Cardiac fibroblast (primary cell): ENCODE measurements around the gene GVQW3.

Experiments
- DNase-seq, 2 donors: peaks; one replicate each; pipeline versions ENCODE4 v3.0.0 to v3.0.0-alpha.2; 2010; ENCODE audit warnings: low read depth in 2 of 2
- H3K4me3 ChIP-seq, 2 donors: replicated peaks in 1 of 2; 1 replicate in 1 of 2; 2 replicates in 1 of 2; pipeline ENCODE4 v1.5.1; 2011; ENCODE audit warnings: low read depth in 2 of 2, low read length in 2 of 2, mild to moderate bottlenecking in 2 of 2, moderate library complexity in 1 of 2
- TF ChIP-seq, protein P1 (sequence below): IDR thresholded peaks from one replicate; pipeline ENCODE4 v1.5.1; 2011; ENCODE audit warnings: low read depth, mild to moderate bottlenecking, low read length, inconsistent platforms

Gene GVQW3

GRCh38 chr11:76408171-76408965 lies 27.2 kb downstream of the GVQW3 start:
- TF ChIP-seq, protein P1, sequence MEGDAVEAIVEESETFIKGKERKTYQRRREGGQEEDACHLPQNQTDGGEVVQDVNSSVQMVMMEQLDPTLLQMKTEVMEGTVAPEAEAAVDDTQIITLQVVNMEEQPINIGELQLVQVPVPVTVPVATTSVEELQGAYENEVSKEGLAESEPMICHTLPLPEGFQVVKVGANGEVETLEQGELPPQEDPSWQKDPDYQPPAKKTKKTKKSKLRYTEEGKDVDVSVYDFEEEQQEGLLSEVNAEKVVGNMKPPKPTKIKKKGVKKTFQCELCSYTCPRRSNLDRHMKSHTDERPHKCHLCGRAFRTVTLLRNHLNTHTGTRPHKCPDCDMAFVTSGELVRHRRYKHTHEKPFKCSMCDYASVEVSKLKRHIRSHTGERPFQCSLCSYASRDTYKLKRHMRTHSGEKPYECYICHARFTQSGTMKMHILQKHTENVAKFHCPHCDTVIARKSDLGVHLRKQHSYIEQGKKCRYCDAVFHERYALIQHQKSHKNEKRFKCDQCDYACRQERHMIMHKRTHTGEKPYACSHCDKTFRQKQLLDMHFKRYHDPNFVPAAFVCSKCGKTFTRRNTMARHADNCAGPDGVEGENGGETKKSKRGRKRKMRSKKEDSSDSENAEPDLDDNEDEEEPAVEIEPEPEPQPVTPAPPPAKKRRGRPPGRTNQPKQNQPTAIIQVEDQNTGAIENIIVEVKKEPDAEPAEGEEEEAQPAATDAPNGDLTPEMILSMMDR: no peak
- DNase-seq: no peak
- no peak overlapping the region for H3K4me3 ChIP-seq

GRCh38 chr11:76410851-76411357 lies 29.8 kb downstream of the GVQW3 start:
- TF ChIP-seq, protein P1: no peak
- no peak for DNase-seq

DNA sequence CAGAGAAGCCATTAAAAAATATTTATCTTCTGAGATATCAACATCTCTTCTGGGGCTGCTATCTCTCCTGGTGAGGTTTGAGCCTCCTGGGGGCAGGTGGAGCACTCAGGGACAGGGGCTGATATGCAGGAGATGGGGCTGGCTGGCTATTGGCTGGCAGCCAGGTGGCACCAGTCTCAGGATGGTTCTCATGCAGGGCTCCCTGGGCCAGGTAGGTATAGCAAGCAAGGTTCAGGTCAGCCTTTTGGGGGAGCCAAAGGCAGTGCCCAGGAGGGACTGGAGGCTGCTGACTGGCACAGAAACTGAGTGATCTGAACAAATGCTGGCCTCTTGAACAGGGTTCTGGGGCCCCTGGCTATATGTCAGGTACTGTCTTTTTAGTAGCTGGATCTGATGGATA lies 34.0 kb downstream of the GVQW3 start:
- DNase-seq: no peak

More at GRCh38 chr11:76410851-76411357, 29.8 kb downstream of the GVQW3 start:
- no peak overlapping the region for H3K4me3 ChIP-seq

GRCh38 chr11:76419896-76420295 lies 38.8 kb downstream of the GVQW3 start:
- TF ChIP-seq, protein P1: peak; percentile 40
- peak; percentile 3 to 4 for DNase-seq
- no peak overlapping the region for H3K4me3 ChIP-seq

More for the DNA sequence above, 34.0 kb downstream of the GVQW3 start:
- H3K4me3 ChIP-seq: no peak overlapping the region
- TF ChIP-seq, protein P1: no peak

GRCh38 chr11:76424379-76424778 lies 43.3 kb downstream of the GVQW3 start:
- no peak overlapping the region for H3K4me3 ChIP-seq
- DNase-seq: no peak
- TF ChIP-seq, protein P1: no peak

DNA sequence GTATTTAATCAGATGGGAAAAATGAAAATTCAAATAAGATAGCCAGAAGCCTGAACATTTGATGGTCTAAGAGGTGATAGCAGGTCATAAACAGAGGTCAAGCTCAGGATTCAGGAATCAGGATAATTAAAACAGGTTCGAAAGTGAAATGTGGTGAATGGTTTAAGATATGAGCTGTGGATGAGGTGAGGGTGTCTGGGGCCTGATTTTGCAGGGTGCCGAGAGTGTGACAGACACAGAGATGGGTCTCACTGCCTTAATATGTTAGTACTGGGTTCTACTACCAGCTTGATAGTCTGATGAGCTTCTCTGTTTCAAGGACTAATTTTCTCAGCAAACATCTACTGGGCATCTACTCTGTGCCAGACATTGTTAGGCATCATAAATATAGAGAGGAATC lies 43.8 kb downstream of the GVQW3 start:
- TF ChIP-seq, protein P1: no peak
- DNase-seq: no peak
- no peak overlapping the region for H3K4me3 ChIP-seq
